Mucosa of gallbladder (tissue), 1 donor: Measurements from ENCODE around the gene SLC38A1. TPM values are rescaled to one million over a fixed set of nuclear protein-coding genes. Genes with fewer than 3 reads are reported as not detected.
A peak's percentile ranks its signal among the peaks of the same experiment; 100 is the strongest.
"Not testable (repeated sequence)": the region's sequence is repeated elsewhere in the genome, so short reads cannot be mapped to it uniquely, and the experiment has no call there.

Experiments
- DNase-seq: peaks from one replicate; pipeline ENCODE4 v3.0.0-alpha.2; 2020; ENCODE audit warnings: low spot score
- total RNA-seq: library from RNA; stranded (reverse); gene quantifications from one replicate; pipeline ENCODE4 v1.2.1, GENCODE V29; 2021
- donor health status: DM: no; HTN: no; CAD: no.

SLC38A1 gene
- total RNA-seq, 1 donor from 2014 or later = 70.2 TPM

DNA sequence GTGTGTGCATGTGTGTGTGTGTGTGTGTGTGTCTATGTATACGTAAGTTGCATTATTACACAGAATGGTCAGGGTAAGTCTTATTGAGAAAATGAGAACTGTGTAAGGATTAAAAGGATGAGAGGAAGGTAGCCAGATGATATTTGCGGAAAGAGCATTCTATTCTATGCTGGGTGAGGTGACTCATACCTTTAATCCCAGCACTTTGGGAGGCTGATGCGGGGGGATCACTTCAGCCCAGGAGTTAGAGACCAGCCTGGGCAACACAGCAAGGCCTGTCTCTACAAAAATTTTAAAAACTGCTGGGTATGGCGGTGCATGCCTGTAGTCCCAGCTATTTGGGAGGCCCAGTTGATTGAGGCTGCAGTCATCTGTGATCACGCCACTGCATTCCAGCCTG lies 103.7 kb downstream of the SLC38A1 start:
- no peak for DNase-seq

DNA sequence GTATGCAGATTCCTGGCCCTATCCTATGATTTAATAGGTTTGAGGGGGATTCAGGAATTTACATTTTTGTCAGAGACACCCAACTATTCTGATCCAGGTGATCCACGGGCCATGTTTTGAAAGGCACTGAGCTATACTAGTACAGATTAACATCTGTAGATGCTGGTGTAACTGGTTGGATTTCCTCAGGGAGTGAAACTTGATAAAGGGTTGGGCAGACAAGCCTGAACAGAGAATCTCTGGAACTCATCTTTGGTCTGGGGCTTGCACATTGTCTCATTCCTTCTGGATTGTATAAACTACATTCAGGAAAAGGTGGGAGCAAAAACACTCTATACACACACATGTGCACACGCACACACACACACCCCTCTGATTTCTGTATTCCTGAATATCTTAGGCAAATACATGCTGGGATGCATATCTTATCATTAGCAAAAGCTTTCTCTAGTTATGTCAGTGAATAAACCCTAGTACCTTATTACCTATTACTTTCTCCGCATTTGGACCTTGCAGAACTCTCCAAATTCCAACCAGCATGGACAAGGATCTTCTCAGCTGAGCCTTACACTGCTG lies 104.6 kb downstream of the SLC38A1 start:
- no peak for DNase-seq

DNA sequence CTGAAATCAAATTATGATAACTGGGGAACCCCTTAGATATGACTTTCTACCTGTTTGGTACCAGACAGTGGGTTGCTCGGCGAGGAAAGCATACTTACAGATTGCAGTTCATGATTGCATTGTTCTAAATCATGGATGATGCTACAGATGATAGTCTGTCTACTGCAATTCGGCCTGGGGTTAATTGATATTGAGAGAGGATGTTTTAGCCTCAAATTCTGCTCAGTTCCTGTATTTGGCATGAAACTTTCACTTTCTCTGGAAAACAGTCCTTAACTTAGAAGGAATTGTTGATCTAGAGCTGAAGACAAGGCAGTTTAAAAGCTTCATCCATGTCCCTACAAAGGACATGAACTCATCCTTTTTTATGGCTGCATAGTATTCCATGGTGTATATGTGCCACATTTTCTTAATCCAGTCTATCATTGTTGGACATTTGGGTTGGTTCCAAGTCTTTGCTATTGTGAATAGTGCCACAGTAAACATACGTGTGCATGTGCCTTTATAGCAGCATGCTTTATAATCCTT lies 106.2 kb downstream of the SLC38A1 start:
- not testable (repeated sequence) for DNase-seq

- no peak for DNase-seq
These were observed 107.7 kb downstream of the SLC38A1 start for GRCh38 chr12:46160981-46161690.

DNA sequence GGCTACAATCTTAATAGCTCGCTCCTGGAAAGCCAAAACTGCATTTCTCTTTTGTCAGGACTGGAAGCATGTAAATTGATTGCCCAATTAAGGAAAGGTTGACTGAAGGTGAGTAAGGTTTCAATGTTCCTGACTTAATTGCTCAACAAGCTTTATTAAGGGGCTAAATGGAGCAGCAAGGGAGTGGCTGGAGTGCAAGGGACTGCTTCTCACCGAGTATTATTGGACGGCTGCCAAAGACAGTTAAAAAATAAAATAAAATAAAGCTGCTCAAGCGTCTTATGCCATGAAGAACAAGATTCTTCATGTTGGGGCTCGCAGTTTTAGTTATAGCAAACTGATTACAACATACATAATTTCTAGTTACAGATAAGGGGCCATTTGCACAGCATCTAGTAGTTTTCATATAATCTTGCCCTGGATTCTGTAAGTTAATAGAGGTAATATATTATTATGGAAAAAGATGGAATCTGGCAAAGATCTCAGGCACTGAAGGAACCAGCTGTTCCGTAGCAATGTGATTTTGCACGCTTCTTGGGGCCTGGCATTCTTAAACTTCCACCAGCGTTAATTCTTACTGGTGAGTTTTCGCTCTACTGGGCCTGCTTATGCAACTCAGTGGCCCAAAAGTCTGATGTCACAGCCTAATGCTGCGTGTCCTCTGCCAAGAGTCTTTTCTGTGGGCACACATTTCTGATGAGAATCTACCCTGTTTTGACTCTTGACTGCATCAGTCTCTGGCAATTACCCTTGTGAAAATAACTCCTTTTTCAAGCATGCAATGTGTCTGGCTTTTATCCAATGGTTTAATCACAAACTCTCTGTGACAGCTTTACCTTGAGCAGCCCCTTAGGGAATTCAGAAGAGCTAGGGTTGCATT lies 108.5 kb downstream of the SLC38A1 start:
- DNase-seq = peak; percentile 24

GRCh38 chr12:46159309-46159901 lies 109.4 kb downstream of the SLC38A1 start:
- no peak for DNase-seq

DNA sequence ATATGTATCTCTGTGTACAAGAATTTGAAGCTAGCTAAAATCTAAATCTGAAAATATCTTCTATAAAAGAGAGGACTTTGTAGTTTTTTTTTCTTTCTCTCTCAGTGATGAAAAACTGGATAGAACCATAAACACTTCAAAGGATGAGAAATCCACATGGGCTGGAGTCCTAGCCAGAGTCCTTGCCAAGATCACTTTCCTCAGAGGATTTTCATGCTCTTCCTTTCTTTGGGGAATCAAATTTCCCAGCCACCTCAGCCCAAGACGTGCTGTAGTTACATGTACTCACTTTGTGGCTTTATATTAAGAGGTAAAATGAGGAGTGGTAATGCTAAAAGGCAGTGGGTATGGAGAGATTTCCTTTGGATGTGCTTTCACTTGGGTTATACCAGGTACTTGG lies 110.3 kb downstream of the SLC38A1 start:
- no peak for DNase-seq

GRCh38 chr12:46154221-46154985 lies 114.4 kb downstream of the SLC38A1 start:
- DNase-seq = no peak

DNA sequence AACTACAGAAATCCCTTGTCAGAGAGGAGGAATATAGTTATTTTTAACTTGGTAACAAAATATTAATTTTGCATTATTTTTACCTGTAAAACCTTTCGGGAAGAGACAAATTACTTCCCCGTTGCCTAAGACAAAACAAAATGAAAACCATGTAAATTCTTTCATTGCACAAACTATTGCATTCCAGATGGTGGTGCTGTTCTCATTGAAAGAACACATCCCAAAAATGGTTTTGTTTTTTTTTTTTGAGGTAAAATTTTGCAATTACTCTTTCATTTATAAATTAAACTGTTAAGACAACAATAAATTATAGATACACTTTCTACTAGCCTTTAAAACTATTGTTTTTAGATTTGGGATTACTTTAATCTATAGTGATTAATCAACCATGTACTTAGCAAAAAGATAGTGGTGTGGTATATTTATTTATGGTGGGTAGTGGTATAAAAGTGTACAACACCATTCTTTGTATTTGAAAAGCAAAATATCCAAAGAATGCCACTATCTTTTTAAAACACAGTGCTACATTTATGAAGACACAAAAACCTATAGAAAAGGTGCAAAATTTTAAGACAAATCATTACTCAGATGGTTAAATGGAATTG lies 115.5 kb downstream of the SLC38A1 start:
- no peak for DNase-seq

DNA sequence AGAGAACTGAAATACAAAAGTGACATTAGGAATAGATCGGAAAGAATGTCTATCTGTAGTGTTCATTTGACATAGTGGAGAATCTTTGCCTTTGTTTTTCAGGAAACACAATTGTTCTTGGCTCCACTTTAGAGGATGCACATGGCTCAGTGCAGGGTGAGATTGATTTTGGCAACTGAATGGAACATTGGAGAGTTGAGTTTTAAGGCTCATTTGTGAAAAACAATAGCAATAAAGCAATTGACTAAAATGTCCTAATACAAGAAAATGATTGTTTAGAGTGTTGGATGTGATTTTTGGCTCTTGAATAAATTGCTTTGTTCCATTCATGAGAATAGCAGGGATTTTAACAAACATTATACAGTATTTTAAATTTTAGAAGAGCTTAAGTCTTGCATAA lies 116.4 kb downstream of the SLC38A1 start:
- DNase-seq = no peak

- DNase-seq = no peak
These were observed 118.1 kb downstream of the SLC38A1 start for GRCh38 chr12:46150735-46151134.

DNA sequence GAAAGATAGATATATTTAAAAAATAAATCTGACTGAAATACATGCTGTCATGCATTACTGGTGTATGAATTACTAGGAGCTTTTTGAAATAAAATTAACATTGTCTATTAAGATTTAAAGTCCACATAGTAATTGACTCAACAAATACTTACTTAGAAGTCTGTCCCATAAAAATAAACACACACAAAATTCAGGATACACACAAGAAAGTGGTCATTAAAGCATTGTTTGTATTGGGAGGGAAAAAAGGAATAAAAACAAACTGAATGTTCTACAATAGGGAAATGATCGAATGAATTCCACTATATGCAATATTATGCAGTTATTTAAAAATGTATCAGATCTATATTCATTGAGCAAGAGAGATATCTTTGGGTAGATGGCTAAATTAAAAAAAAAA lies 118.9 kb downstream of the SLC38A1 start:
- DNase-seq = no peak

DNA sequence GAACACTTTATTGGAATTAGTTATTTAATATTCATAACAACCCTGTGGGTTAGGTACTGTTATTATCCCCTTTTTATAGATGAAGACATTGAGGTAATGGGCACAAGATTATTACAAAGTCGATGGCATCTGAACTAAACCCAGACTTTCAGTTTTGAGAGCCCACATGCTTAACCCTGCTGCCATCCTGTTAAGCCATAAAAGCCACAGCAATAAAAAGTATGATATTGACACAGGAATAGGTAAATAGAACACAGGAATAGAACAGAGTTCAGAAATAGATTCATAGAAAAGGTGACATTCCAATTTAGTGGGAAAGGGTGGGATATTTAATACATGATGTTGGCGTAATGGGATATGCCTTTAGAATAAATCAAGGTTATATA lies 119.8 kb downstream of the SLC38A1 start:
- DNase-seq = no peak

DNA sequence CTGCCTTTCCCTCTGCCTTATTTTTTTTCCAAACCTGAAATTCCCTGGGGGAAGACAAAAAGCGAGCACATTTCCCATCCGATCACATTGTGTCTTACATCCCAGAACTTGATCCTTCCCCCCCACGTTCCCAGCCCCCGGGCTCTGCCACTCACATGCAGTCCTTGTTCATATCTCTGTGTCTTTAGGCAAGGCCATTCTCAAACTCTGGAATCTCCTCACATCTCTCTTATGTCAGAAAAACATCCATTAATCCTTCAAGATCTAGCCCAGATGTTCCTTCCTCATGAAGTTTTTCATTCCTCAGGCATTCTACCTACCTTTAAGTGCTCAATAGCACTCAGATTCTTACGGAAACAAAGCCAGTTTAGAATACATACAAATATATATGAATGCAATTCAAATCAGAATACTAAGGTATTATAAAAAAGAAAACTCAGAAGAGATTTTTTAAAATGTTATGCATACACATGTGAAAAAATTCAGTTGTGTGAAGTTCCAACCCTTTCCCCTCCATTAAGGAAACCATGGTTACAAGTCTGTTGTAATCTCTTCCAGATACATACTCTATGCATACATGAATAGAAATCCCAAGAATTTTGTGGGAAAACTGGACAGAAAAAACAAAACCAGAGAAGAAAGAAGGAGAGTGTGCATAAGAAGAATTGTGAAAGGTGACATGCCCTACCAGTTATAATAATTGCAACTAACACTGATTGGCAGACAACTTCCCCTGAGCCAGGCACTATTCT lies 120.3 kb downstream of the SLC38A1 start:
- DNase-seq = no peak

- no peak for DNase-seq
These were observed 121.7 kb downstream of the SLC38A1 start for GRCh38 chr12:46147144-46147543.

DNA sequence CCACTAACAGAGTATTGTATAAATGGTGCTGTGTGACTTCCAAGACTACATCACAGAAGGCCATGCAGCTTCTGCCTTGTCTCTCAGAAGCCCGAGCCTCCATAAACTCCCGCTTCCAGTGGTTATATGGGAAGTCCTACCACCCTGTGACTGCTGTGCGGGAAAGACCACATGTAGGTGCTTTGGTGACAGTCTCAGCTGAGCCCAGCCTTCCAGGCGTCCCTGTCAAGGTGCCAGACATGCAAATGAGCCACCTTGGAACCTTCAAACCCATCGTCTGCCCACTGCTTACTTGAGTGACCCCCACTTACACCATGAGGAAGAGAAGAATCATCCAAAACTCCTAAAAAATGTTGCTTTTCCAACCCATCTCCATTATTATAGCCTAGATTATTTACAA lies 123.0 kb downstream of the SLC38A1 start:
- DNase-seq = no peak

GRCh38 chr12:46144433-46144832 lies 124.4 kb downstream of the SLC38A1 start:
- no peak for DNase-seq

GRCh38 chr12:46136249-46136648 lies 132.6 kb downstream of the SLC38A1 start:
- DNase-seq = peak; percentile 54

DNA sequence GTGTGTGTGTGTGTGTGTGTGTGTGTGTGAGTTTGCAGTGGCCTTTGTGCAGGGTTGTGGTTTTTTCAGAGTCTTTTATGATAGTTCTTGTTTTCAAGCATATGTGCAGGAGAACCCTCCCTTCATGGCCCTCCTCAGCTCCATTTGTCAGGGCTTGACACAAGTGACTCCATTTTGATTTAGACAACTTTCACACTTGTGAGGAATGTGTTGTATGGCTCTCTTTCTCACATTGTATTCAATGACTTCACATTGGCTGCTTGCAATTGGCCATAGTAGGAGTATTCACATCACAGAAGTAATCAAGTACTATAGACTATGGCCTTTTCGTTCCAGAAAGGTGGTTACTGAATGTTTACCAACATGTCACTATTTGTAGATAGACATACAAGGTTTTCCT lies 133.1 kb downstream of the SLC38A1 start:
- DNase-seq = no peak

DNA sequence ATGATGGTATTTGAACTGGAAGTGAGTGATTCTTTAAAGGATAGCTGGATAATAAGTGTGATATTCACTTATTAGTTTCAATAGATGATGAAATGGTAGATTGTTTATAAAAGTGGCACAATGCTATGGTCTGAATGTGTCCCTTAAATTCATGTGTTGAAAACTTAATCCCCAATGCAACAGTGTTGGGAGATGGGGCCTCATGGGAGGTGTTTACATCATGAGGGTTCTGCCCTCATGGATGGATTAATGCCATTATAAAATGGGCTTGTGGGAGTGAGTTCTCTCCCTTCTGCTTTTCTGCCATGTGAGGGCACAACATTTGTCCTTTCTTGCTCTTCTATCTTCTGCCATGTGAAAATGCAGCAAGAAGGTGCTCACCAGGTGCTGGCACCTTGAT lies 134.0 kb downstream of the SLC38A1 start:
- no peak for DNase-seq
